Measurements from ENCODE around the gene USH1C. TPM values are rescaled to one million over a fixed set of nuclear protein-coding genes. Genes with fewer than 3 reads are reported as not detected.

The USH1C gene
- total RNA-seq, 4 donors from 2014 or later, result not detected

GRCh38 chr11:17506942-17507341 is 37.3 kb downstream of the USH1C start:
- intact Hi-C loops (cut with DNase I), result no loop called here
- H3K27me3 ChIP-seq, result no peaks in the 10 kb centered on the region
- WGBS, result 89% methylated on average over 3 of the region's 3 CpGs

GRCh38 chr11:17506314-17506713 is 37.9 kb downstream of the USH1C start:
- intact Hi-C loops (cut with DNase I), result no loop called here
- WGBS, result 92% methylated on average over 6 of the region's 6 CpGs

More at GRCh38 chr11:17506942-17507341, 37.3 kb downstream of the USH1C start:
- H3K36me3 ChIP-seq, result no peaks in the 10 kb centered on the region
- H3K4me3 ChIP-seq, result no peak overlapping the region
- H3K4me1 ChIP-seq, result peaks cover 17 to 20% (median 18%) of the 10 kb centered on the region in 4 donors
- H3K9me3 ChIP-seq, result no peaks in the 10 kb centered on the region
- no peak for DNase-seq (ENCODE audit: extremely low spot score)
- H3K27ac ChIP-seq (replicated peaks in 1 of 4), result no peak overlapping the region
- TF ChIP-seq CTCF (IDR thresholded peaks at IDR 0.05) (no peak), POLR2A (IDR thresholded peaks at IDR 0.05; ENCODE audit: low read depth) (no peak), EP300 (IDR thresholded peaks at IDR 0.05) (no peak), POLR2AphosphoS5 (IDR thresholded peaks at IDR 0.05) (no peak)

GRCh38 chr11:17505146-17505545 is 39.1 kb downstream of the USH1C start:
- Histone ChIP-seq H3K27me3 (peaks cover 0 to 1% (median 0%) of the 10 kb centered on the region in 4 donors), H3K27ac (replicated peaks in 1 of 4) (no peak overlapping the region), H3K4me3 (no peak overlapping the region), H3K36me3 (no peaks in the 10 kb centered on the region), H3K9me3 (no peaks in the 10 kb centered on the region), H3K4me1 (peaks cover 17 to 20% (median 18%) of the 10 kb centered on the region in 4 donors)
- TF ChIP-seq CTCF (IDR thresholded peaks at IDR 0.05) (no peak), POLR2AphosphoS5 (IDR thresholded peaks at IDR 0.05) (no peak), EP300 (IDR thresholded peaks at IDR 0.05) (no peak), POLR2A (IDR thresholded peaks at IDR 0.05; ENCODE audit: low read depth) (no peak)
- 84% methylated on average over 4 of the region's 4 CpGs for WGBS
- DNase-seq (ENCODE audit: extremely low spot score), result no peak
- intact Hi-C loops (cut with DNase I), result no loop called here

More at GRCh38 chr11:17506314-17506713, 37.9 kb downstream of the USH1C start:
- Histone ChIP-seq H3K9me3 (no peaks in the 10 kb centered on the region), H3K27ac (replicated peaks in 1 of 4) (no peak overlapping the region), H3K4me1 (peaks cover 17 to 20% (median 18%) of the 10 kb centered on the region in 4 donors), H3K4me3 (no peak overlapping the region), H3K36me3 (no peaks in the 10 kb centered on the region), H3K27me3 (no peaks in the 10 kb centered on the region)
- DNase-seq (ENCODE audit: extremely low spot score), result no peak
- no peak for TF ChIP-seq POLR2AphosphoS5 (IDR thresholded peaks at IDR 0.05)
- TF ChIP-seq EP300 (IDR thresholded peaks at IDR 0.05), result no peak
- TF ChIP-seq POLR2A (IDR thresholded peaks at IDR 0.05; ENCODE audit: low read depth), result no peak
- no peak for TF ChIP-seq CTCF (IDR thresholded peaks at IDR 0.05)

GRCh38 chr11:17504330-17505107 is 39.7 kb downstream of the USH1C start:
- Histone ChIP-seq H3K9me3 (no peaks in the 10 kb centered on the region), H3K4me1 (peaks cover 17 to 20% (median 18%) of the 10 kb centered on the region in 4 donors), H3K27ac (replicated peaks in 1 of 4) (no peak overlapping the region), H3K4me3 (no peak overlapping the region), H3K27me3 (peaks cover 0 to 7% (median 0%) of the 10 kb centered on the region in 4 donors), H3K36me3 (no peaks in the 10 kb centered on the region)
- no peak for DNase-seq (ENCODE audit: extremely low spot score)
- intact Hi-C loops (cut with DNase I), result loop anchor here (1.0 to 5.0 kb wide), 2 partner anchors 120 to 272 kb away; no protein-coding TSS in a partner anchor
- TF ChIP-seq POLR2AphosphoS5 (IDR thresholded peaks at IDR 0.05), result peak; percentile 32 to 38
- no peak for TF ChIP-seq POLR2A (IDR thresholded peaks at IDR 0.05; ENCODE audit: low read depth)
- TF ChIP-seq CTCF (IDR thresholded peaks at IDR 0.05), result peak; percentile 90 to 93 (median 92)
- 33% methylated on average over 9 of the region's 9 CpGs for WGBS
